Measurements from ENCODE around the gene ARL8B.
"Not testable (repeated sequence)": the region's sequence is repeated elsewhere in the genome, so short reads cannot be mapped to it uniquely, and the experiment has no call there.

Gene ARL8B

GRCh38 chr3:5149306-5149880 lies 27.3 kb downstream of the ARL8B start:
- DNase-seq: no peak

GRCh38 chr3:5151586-5151985 lies 29.5 kb downstream of the ARL8B start:
- DNase-seq: no peak

GRCh38 chr3:5153074-5153473 lies 31.0 kb downstream of the ARL8B start:
- no peak for DNase-seq

- no peak for DNase-seq
Observed at GRCh38 chr3:5155241-5155640, 33.1 kb downstream of the ARL8B start.

- DNase-seq: no peak
Observed at GRCh38 chr3:5160321-5160720, 38.2 kb downstream of the ARL8B start.

- peak; percentile 67 for DNase-seq
Observed at GRCh38 chr3:5160940-5161858, 39.1 kb downstream of the ARL8B start.

GRCh38 chr3:5162102-5162501 lies 40.0 kb downstream of the ARL8B start:
- peak; percentile 85 for DNase-seq

GRCh38 chr3:5165698-5166097 lies 43.6 kb downstream of the ARL8B start:
- no peak for DNase-seq

- no peak for DNase-seq
Observed at GRCh38 chr3:5166846-5167245, 44.8 kb downstream of the ARL8B start.

GRCh38 chr3:5168110-5168509 lies 46.0 kb downstream of the ARL8B start:
- no peak for DNase-seq

GRCh38 chr3:5169807-5170206 lies 47.7 kb downstream of the ARL8B start:
- no peak for DNase-seq

GRCh38 chr3:5170975-5171374 lies 48.9 kb downstream of the ARL8B start:
- DNase-seq: no peak

- no peak for DNase-seq
Observed at GRCh38 chr3:5172018-5172417, 49.9 kb downstream of the ARL8B start.

- not testable (repeated sequence) for DNase-seq
Observed at GRCh38 chr3:5179036-5179435, 56.9 kb downstream of the ARL8B start.

- no peak for DNase-seq
Observed at GRCh38 chr3:5181469-5182141, 59.5 kb downstream of the ARL8B start.

GRCh38 chr3:5183714-5184113 lies 61.6 kb downstream of the ARL8B start:
- not testable (repeated sequence) for DNase-seq

- DNase-seq: no peak
Observed at GRCh38 chr3:5184499-5184898, 62.4 kb downstream of the ARL8B start.

GRCh38 chr3:5185093-5185673 lies 63.1 kb downstream of the ARL8B start:
- no peak for DNase-seq

- DNase-seq: no peak
Observed at GRCh38 chr3:5186089-5186857, 64.2 kb downstream of the ARL8B start.

GRCh38 chr3:5186858-5187155 lies 64.7 kb downstream of the ARL8B start:
- no peak for DNase-seq

GRCh38 chr3:5187156-5187919 lies 65.2 kb downstream of the ARL8B start, which contains the start of gene EDEM1:
EDEM1 (plus strand) TSS chr3:5187707; CDS start chr3:5187806, 99 bp downstream.
- DNase-seq: peak; percentile 96

- DNase-seq: peak; percentile 6
Observed at GRCh38 chr3:5187920-5188418, 65.9 kb downstream of the ARL8B start.
